GM19035 (cell line): ENCODE measurements around the gene DEAF1.
"Not testable (repeated sequence)": the region's sequence is repeated elsewhere in the genome, so short reads cannot be mapped to it uniquely, and the experiment has no call there.

Source experiments
- ATAC-seq: cut with Tn5 transposase; IDR thresholded peaks from one replicate; pipeline ENCODE4 v1.9.1; 2021; ENCODE audit not compliant: unreplicated experiment

The DEAF1 gene, protein sequence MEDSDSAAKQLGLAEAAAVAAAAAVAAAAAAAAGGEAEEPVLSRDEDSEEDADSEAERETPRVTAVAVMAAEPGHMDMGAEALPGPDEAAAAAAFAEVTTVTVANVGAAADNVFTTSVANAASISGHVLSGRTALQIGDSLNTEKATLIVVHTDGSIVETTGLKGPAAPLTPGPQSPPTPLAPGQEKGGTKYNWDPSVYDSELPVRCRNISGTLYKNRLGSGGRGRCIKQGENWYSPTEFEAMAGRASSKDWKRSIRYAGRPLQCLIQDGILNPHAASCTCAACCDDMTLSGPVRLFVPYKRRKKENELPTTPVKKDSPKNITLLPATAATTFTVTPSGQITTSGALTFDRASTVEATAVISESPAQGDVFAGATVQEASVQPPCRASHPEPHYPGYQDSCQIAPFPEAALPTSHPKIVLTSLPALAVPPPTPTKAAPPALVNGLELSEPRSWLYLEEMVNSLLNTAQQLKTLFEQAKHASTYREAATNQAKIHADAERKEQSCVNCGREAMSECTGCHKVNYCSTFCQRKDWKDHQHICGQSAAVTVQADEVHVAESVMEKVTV

GRCh38 chr11:694563-695287 lies at the start of gene DEAF1:
DEAF1 (minus strand) TSS chr11:695222; CDS start chr11:695047, 175 bp downstream.
- ATAC-seq: peak; percentile 78

DNA sequence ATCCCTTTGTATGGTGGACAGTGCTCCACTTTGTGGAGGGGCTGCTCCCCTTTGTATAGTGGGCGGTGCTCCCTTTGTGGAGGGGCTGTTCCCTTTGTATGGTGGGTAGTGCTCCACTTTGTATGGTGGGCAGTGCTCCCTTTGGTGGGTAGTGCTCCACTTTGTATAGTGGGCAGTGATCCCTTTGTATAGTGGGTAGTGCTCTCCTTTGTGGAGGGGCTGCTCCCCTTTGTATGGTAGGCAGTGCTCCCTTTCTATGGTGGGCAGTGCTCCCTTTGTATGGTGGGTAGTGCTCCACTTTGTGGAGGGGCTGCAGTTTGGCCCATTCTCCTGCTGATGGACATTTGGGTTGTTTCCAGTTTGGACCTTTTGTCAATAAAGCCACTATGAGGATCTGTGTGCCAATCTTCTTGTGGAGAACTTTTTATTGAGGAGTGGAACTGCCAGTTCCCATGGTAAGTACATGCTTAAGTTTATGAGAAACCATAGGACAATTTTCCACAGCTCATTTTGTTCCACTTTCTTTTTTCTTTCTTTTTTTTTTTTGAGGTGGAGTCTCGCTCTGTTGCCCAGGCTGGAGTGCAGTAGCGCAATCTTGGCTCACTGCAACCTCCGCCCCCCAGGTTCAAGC lies 47.7 kb upstream of the DEAF1 start:
- ATAC-seq: no peak

DNA sequence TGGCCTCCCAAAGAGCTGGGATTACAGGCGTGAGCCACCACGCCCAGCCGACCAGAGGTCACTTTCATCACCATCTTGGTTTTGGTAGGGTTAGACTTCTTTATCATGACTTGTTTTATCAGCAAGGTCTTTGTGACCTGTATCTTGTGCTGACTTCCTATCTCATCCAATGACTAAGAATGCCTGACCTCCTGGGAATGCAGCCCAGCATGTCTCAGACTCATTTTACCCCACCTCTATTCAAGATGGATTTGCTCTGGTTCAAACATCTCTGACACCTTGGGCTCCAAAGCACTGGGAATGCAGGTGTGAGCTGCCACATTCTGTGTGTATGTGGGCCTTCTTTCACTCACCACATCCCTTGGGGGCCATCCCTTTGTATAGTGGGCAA lies 47.1 kb upstream of the DEAF1 start:
- ATAC-seq: no peak

DNA sequence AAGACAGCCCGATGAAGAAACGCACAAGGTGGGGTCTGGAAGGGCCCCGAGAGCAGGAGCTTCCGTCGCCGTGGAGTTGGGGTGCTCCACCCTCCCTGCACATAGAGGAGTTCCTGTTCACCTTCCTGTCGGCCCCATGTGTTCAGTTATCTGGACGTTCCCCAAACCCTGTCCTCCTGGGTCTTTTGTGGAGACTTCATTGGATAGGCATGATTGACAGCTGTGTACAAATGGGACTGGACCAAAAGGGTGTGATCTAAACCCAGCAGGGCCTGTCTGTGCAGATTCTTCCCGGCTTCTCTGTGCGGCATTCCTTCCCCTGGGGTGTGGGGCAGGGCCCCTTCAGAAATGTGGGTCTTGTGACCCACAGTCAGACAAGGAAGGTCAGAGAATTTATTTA lies 42.9 kb upstream of the DEAF1 start:
- ATAC-seq: not testable (repeated sequence)

DNA sequence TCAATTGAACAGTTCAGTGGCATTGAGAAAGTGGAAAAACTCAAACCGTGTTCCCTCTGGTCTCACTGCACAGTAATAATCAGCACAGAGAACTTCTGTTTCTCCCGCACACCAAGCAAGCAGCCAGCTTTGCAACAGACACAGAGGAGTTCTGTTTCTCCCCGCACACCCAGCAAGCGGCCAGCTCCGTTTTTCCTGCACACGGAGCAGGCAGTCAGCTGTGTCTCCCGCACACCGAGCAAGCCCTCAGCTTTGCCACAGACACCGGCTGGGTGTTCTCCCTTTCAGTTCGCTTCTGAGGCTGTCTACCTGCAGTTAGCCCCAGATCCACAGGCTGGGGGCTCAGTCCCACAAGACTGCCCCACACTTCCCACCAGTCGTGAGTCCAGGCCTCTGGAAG lies 42.3 kb upstream of the DEAF1 start:
- no peak for ATAC-seq

- not testable (repeated sequence) for ATAC-seq
Observed at GRCh38 chr11:734541-734940, 39.5 kb upstream of the DEAF1 start.

GRCh38 chr11:733072-733471 lies 38.0 kb upstream of the DEAF1 start:
- no peak for ATAC-seq

GRCh38 chr11:729492-730074 lies 34.6 kb upstream of the DEAF1 start:
- no peak for ATAC-seq

- no peak for ATAC-seq
Observed at GRCh38 chr11:728901-729491, 34.0 kb upstream of the DEAF1 start.

DNA sequence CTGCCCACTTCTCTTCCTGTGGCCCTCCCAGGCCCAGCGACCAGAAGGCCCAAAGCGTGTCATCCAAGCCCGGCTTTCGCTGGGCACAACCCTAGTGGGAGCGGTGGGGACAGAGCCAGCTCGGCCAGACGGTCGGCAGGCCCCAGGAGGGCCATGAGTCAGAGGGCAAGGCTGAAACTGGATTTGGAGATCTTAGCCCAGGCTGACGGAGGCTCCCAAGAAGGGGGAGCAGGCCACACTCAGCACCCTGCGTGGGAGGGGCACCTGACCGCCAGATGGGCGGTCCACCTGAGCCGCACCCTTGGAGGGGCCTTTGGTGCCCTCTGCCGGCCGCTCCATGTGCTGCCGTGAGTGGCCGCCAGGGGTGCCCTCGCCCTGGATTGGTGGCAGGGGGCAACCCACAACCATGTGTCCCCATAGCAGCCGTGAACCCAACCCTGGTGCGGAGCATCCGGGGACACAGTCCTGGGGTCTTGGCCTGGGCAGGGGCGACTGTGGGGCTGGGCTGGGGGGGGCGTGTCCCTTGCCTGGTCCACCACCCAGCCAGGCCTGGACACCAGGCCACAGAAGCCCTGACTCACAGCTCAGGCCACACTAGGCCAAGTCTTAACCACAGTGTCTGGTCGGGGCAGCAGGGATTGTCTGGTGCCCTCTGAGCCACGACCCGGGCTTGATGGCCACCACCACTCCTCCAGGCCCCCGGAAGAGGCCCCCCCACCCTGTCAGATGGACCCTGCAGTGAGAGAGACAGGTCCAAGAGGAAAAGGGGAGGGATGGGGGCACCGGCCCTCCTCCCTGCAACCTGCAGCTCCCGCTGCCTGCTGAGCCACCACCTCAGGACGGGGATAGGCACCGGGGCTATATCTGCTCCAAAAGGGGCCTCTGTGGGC lies 33.1 kb upstream of the DEAF1 start:
- ATAC-seq: no peak

GRCh38 chr11:727281-727701 lies 32.3 kb upstream of the DEAF1 start:
- ATAC-seq: no peak

GRCh38 chr11:726278-727220 lies 31.5 kb upstream of the DEAF1 start:
- no peak for ATAC-seq

GRCh38 chr11:725624-726202 lies 30.7 kb upstream of the DEAF1 start:
- ATAC-seq: no peak

GRCh38 chr11:724778-725386 lies 29.9 kb upstream of the DEAF1 start:
- no peak for ATAC-seq

GRCh38 chr11:724049-724777 lies 29.2 kb upstream of the DEAF1 start:
- no peak for ATAC-seq

GRCh38 chr11:723120-723883 lies 28.3 kb upstream of the DEAF1 start:
- no peak for ATAC-seq
